Colonic mucosa (tissue), 4 donors: Measurements from ENCODE around the gene RAPGEF4. TPM values are rescaled to one million over a fixed set of nuclear protein-coding genes. Genes with fewer than 3 reads are reported as not detected.

Experiments
- DNase-seq: peaks from one replicate; pipeline ENCODE4 v3.0.0-alpha.2; 2020
- H3K27ac ChIP-seq: fragments of 200-600 bp; one replicate; pipeline ENCODE4 v1.8.0; 2021
- H3K27me3 ChIP-seq: fragments of 200-600 bp; one replicate; pipeline ENCODE4 v1.8.0; 2021
- H3K36me3 ChIP-seq: fragments of 200-600 bp; one replicate; pipeline ENCODE4 v1.8.0; 2021
- H3K4me1 ChIP-seq: fragments of 200-600 bp; one replicate; pipeline ENCODE4 v1.8.0; 2021; ENCODE audit warnings: mild to moderate bottlenecking
- H3K4me3 ChIP-seq: fragments of 200-600 bp; one replicate; pipeline ENCODE4 v1.8.0; 2021
- H3K9ac ChIP-seq, 2 donors: one replicate each; pipeline ENCODE4 v1.7.0; 2013; ENCODE audit warnings: control low read depth in 2 of 2, low read depth in 2 of 2, low read length in 2 of 2
- H3K9me3 ChIP-seq: fragments of 200-600 bp; one replicate; pipeline ENCODE4 v1.8.0; 2021
- CTCF ChIP-seq: fragments of 200-600 bp; IDR thresholded peaks from one replicate; pipeline ENCODE4 v1.8.0; 2022; ENCODE audit warnings: antibody characterized with exemption, mild to moderate bottlenecking
- intact Hi-C: fragments of 100-400 bp; cut with DNase I; formaldehyde crosslinking; loops from one replicate; pipeline ENCODE4 v1.14.1; 2022
- total RNA-seq, 2 donors: library from RNA; stranded (reverse); fragmentation: NEBNext Ultra II Directional in 1 of 2; extraction: Animal tissue kit (Norgen Biotek cat#: 25700) in 1 of 2; gene quantifications; one replicate each; pipeline ENCODE4 v1.2.1, GENCODE V29; 2021
- donor health status: healthy.
- donor health status: DM: no; HTN: no; CAD: no.
- donor health status: DM: no; HTN: no; CAD: no.

The RAPGEF4 gene
- total RNA-seq, 2 donors from 2014 or later, result 1.3 to 1.5 TPM

- Histone ChIP-seq H3K27ac (no peak overlapping the region), H3K36me3 (no peaks in the 10 kb centered on the region), H3K4me1 (no peaks in the 10 kb centered on the region), H3K9ac (no peak overlapping the region), H3K4me3 (no peak overlapping the region), H3K9me3 (no peaks in the 10 kb centered on the region), H3K27me3 (no peaks in the 10 kb centered on the region)
- TF ChIP-seq CTCF, result no peak
- no peak for DNase-seq
- intact Hi-C loops, result no loop called here
Observed at GRCh38 chr2:173002751-173003541, 267.3 kb downstream of the RAPGEF4 start.

- no peak for DNase-seq
- intact Hi-C loops, result no loop called here
- H3K27me3 ChIP-seq, result no peaks in the 10 kb centered on the region
- no peaks in the 10 kb centered on the region for H3K36me3 ChIP-seq
- no peaks in the 10 kb centered on the region for H3K4me1 ChIP-seq
- no peaks in the 10 kb centered on the region for H3K9me3 ChIP-seq
- H3K4me3 ChIP-seq, result no peak overlapping the region
- no peak overlapping the region for H3K27ac ChIP-seq
- H3K9ac ChIP-seq, result no peak overlapping the region
- no peak for TF ChIP-seq CTCF
Observed at GRCh38 chr2:173008786-173009185, 273.1 kb downstream of the RAPGEF4 start.

- H3K4me3 ChIP-seq, result no peak overlapping the region
- intact Hi-C loops, result no loop called here
- no peaks in the 10 kb centered on the region for H3K36me3 ChIP-seq
- no peak for TF ChIP-seq CTCF
- no peak overlapping the region for H3K9ac ChIP-seq
- no peak overlapping the region for H3K27ac ChIP-seq
- no peak for DNase-seq
- no peaks in the 10 kb centered on the region for H3K27me3 ChIP-seq
- no peaks in the 10 kb centered on the region for H3K4me1 ChIP-seq
- H3K9me3 ChIP-seq, result no peaks in the 10 kb centered on the region
Observed at GRCh38 chr2:173010233-173010632, 274.6 kb downstream of the RAPGEF4 start.

GRCh38 chr2:173016451-173016850, 280.8 kb downstream of the RAPGEF4 start:
- TF ChIP-seq CTCF, result no peak
- no peak for DNase-seq
- Histone ChIP-seq H3K9me3 (no peaks in the 10 kb centered on the region), H3K36me3 (no peaks in the 10 kb centered on the region), H3K4me1 (no peaks in the 10 kb centered on the region), H3K27ac (no peak overlapping the region), H3K9ac (no peak overlapping the region), H3K4me3 (no peak overlapping the region), H3K27me3 (no peaks in the 10 kb centered on the region)
- intact Hi-C loops, result no loop called here

GRCh38 chr2:173017646-173018420, 282.2 kb downstream of the RAPGEF4 start:
- H3K4me1 ChIP-seq, result no peaks in the 10 kb centered on the region
- H3K9ac ChIP-seq, result no peak overlapping the region
- H3K36me3 ChIP-seq, result no peaks in the 10 kb centered on the region
- H3K9me3 ChIP-seq, result no peaks in the 10 kb centered on the region
- no peak for TF ChIP-seq CTCF
- no peak for DNase-seq
- no peaks in the 10 kb centered on the region for H3K27me3 ChIP-seq
- no peak overlapping the region for H3K27ac ChIP-seq
- H3K4me3 ChIP-seq, result no peak overlapping the region
- intact Hi-C loops, result no loop called here
